Measurements from ENCODE around the gene DIPK1C.

DNA sequence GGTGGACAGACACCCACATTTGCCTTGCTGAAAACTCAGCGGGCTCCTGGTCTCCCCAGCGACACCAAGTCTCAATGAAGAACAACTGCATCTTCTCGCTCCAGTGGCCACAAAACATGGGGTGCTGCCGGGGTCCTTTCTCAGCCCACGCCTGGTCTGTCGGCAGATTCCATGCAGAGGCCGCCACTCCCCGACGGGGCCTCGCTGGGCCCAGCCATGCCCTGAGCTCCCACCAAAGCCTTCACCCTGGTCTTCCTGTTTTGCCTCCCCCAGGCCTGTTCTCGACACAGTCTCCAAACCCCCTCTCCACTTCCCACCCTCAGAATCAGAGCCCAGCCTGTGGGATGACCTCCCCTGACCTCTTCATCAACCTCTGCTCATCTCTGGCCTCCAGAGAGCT is 31.2 kb downstream of the DIPK1C start:
- TF ChIP-seq EP300 (IDR thresholded peaks at IDR 0.05; ENCODE audit: low read depth) = no peak
- TF ChIP-seq, protein P1, sequence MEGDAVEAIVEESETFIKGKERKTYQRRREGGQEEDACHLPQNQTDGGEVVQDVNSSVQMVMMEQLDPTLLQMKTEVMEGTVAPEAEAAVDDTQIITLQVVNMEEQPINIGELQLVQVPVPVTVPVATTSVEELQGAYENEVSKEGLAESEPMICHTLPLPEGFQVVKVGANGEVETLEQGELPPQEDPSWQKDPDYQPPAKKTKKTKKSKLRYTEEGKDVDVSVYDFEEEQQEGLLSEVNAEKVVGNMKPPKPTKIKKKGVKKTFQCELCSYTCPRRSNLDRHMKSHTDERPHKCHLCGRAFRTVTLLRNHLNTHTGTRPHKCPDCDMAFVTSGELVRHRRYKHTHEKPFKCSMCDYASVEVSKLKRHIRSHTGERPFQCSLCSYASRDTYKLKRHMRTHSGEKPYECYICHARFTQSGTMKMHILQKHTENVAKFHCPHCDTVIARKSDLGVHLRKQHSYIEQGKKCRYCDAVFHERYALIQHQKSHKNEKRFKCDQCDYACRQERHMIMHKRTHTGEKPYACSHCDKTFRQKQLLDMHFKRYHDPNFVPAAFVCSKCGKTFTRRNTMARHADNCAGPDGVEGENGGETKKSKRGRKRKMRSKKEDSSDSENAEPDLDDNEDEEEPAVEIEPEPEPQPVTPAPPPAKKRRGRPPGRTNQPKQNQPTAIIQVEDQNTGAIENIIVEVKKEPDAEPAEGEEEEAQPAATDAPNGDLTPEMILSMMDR (IDR thresholded peaks at IDR 0.05) = no peak
- no peak for TF ChIP-seq POLR2AphosphoS5 (IDR thresholded peaks at IDR 0.05)

Data from transverse colon (tissue), 4 donors.